ENCODE measurements around the gene ITSN2. TPM values are rescaled to one million over a fixed set of nuclear protein-coding genes. Genes with fewer than 3 reads are reported as not detected.

ITSN2 gene
- total RNA-seq, 2 donors from 2014 or later, result 38.2 to 38.5 TPM

GRCh38 chr2:24228470-24228869 lies 131.9 kb downstream of the ITSN2 start:
- Histone ChIP-seq H3K9me3 (no peaks in the 10 kb centered on the region), H3K4me3 (no peak overlapping the region), H3K27ac (no peak overlapping the region), H3K9ac (ENCODE audit: low read depth in 2 of 2, low read length in 2 of 2) (no peak overlapping the region), H3K27me3 (no peaks in the 10 kb centered on the region), H3K4me1 (no peaks in the 10 kb centered on the region), H3K36me3 (no peaks in the 10 kb centered on the region)
- TF ChIP-seq CTCF (IDR thresholded peaks at IDR 0.05), result no peak
- no peak for DNase-seq
- intact Hi-C loops (cut with DNase I), result loop anchor here (5.0 kb wide), 1 partner anchor 159 kb away; no protein-coding TSS in a partner anchor

DNA sequence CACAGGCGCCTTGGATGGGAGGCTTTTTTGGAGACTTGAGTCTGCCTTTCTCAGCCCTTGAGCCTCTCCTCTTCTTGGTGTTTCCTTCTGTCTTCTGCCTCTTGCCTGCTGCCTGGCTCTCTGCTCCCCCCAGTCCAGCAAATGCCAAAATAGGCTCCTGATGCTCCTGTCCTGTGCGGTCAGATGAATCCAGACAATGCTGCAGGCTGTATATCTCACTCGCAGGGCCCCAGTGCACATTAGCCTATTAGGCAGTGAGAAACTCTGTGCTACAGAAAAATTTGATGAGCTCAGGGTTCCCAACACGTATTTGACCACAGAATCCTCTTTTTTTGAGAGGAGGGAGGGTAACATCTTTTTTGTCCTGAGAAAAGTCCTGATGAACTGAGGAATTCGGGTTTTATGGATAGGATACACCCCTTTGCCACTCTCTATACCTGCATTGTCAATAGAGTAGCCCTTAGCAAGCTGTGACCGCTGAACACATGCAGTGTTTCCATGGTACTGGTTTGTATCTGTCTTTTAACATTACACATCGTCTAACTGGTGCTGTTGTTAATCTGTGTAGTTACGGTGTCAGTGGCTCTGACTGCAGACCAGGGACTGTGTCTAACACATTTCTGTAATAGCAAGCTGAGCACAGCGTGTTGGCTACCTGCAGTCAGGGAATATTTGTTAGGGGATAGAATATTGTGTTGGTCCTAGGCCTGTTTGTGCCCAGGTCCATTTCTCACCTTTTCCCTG lies 134.7 kb downstream of the ITSN2 start:
- H3K9ac ChIP-seq (ENCODE audit: low read depth in 2 of 2, low read length in 2 of 2), result no peak overlapping the region
- DNase-seq, result no peak
- no peaks in the 10 kb centered on the region for H3K27me3 ChIP-seq
- H3K4me1 ChIP-seq, result no peaks in the 10 kb centered on the region
- H3K36me3 ChIP-seq, result no peaks in the 10 kb centered on the region
- intact Hi-C loops (cut with DNase I), result loop anchor here (5.0 kb wide), 1 partner anchor 162 kb away; no protein-coding TSS in a partner anchor
- H3K27ac ChIP-seq, result no peak overlapping the region
- no peak overlapping the region for H3K4me3 ChIP-seq
- no peak for TF ChIP-seq CTCF (IDR thresholded peaks at IDR 0.05)
- no peaks in the 10 kb centered on the region for H3K9me3 ChIP-seq

- DNase-seq, result no peak
- no peak for TF ChIP-seq CTCF (IDR thresholded peaks at IDR 0.05)
- no peaks in the 10 kb centered on the region for H3K9me3 ChIP-seq
- no peaks in the 10 kb centered on the region for H3K27me3 ChIP-seq
- no peak overlapping the region for H3K4me3 ChIP-seq
- no peak overlapping the region for H3K9ac ChIP-seq (ENCODE audit: low read depth in 2 of 2, low read length in 2 of 2)
- H3K27ac ChIP-seq, result no peak overlapping the region
- no peaks in the 10 kb centered on the region for H3K36me3 ChIP-seq
- H3K4me1 ChIP-seq, result no peaks in the 10 kb centered on the region
- intact Hi-C loops (cut with DNase I), result no loop called here
Observed at GRCh38 chr2:24222946-24223345, 137.4 kb downstream of the ITSN2 start.

GRCh38 chr2:24221343-24222050 lies 138.8 kb downstream of the ITSN2 start:
- Histone ChIP-seq H3K4me3 (no peak overlapping the region), H3K27me3 (no peaks in the 10 kb centered on the region), H3K9me3 (no peaks in the 10 kb centered on the region), H3K36me3 (no peaks in the 10 kb centered on the region), H3K4me1 (no peaks in the 10 kb centered on the region), H3K27ac (no peak overlapping the region), H3K9ac (ENCODE audit: low read depth in 2 of 2, low read length in 2 of 2) (no peak overlapping the region)
- intact Hi-C loops (cut with DNase I), result no loop called here
- no peak for DNase-seq
- no peak for TF ChIP-seq CTCF (IDR thresholded peaks at IDR 0.05)

DNA sequence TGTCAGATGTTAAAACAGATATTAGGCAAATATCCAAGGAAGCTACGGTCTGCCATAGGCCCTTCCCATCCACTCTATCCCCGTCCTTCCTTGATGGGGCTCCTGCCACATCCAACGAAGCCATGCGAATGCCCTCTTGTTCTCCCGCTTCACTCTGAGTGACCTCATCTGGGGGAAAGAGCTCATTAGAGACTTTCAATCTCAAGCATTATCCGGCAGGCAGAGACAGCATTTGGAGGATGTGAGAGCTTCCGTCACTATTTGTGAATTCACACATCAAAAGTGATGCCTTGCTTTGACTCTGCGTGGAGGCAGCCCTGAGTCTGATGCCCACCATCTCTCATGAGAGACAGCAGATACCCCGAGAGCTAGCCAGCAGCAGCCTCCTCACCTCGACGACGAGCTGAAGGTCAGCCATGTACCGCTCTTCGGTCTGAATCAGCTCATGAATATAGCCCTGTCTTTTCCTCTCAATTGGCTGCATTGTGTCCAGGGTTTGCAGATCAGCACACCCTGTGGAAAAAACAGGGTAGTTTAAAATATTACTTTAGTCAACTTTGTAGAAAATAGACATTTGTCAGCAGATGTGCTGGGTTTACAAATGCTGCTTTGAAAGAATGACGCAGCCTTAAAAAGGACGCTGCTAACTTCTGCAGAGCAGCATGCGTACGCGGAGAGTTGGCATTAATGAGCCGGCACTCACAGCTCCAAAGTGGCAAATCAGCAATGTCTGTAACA lies 139.6 kb downstream of the ITSN2 start:
- Histone ChIP-seq H3K4me1 (no peaks in the 10 kb centered on the region), H3K4me3 (no peak overlapping the region), H3K36me3 (no peaks in the 10 kb centered on the region), H3K27ac (no peak overlapping the region), H3K9me3 (no peaks in the 10 kb centered on the region), H3K9ac (ENCODE audit: low read depth in 2 of 2, low read length in 2 of 2) (no peak overlapping the region), H3K27me3 (no peaks in the 10 kb centered on the region)
- no peak for TF ChIP-seq CTCF (IDR thresholded peaks at IDR 0.05)
- DNase-seq, result no peak
- intact Hi-C loops (cut with DNase I), result no loop called here

Data from colonic mucosa (tissue), 4 donors.